Right lung (tissue), 5 donors: ENCODE results near the gene SPPL2A. TPM values are rescaled to one million over a fixed set of nuclear protein-coding genes. Genes with fewer than 3 reads are reported as not detected.

Source experiments
- DNase-seq, 2 donors: peaks; one replicate each; pipeline ENCODE4 v3.0.0-alpha.2; 2013
- polyA plus RNA-seq, 5 donors: library from polyadenylated mRNA; unstranded; fragments of 120-200 nt; gene quantifications; one replicate each; pipeline versions ENCODE4 v1.2.1 to v1.2.3, GENCODE V29; 2013; ENCODE audit warnings: inconsistent platforms in 1 of 5, low replicate concordance in 1 of 5; ENCODE audit not compliant: insufficient read length in 5 of 5, insufficient read depth in 1 of 5

Gene SPPL2A
- polyA plus RNA-seq, 5 donors: 50.0 to 86.2 (median 76.7) TPM

DNA sequence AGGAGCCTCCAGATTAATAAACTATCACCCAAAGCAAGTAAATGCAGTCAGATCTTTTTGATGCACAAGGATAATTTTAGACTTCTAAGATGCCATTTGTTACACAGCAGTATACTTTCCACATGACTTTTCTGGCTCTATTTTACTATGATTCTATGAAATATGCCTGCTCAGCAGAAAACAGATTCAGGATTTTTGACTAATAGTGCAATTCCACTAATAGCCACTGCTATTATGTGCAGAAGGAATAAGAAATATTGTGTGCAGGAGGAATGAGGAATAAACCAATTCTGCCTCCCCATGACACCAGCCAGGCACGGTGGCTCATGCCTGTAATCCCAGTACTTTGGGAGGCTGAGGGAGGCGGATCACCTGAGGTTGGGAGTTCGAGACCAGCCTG is 11.5 kb upstream of the SPPL2A start:
- no peak for DNase-seq

DNA sequence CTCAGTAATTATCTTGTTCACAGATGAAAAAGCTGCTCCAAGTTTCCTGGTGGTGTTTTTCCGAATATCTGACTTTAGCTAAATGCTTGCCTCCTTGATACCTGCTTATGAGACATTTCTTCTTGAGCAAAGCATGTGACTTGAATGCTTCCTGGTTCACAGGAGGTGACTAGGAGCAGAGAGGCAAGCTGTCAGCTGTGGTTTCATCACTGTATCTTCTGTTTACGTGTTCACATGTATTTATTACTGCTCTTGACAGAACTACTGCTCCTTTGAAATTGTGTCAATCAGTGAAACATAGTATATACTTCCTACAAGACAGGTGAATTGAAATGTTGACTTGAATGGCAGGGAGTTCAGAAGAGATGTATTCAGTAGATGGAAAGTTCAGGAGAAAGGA is 8.9 kb upstream of the SPPL2A start:
- DNase-seq: no peak

DNA sequence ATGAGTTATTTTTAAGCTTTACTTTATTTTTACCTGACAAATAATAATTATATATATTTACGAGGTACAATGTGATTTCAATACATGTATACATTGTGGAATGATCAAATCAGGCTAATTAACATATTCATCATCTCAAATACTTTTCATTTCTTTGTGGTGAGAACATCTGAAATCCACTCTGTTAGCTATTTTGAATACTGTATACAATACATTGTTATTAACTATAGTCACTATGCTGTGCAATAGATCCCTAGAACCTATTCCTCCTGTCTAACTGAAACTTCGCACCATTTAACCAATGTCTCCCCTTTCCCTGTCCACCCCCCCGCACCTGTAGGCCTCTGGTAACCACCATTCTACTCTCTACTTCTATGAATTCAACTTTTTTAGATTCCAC is 7.9 kb upstream of the SPPL2A start:
- no peak for DNase-seq

DNA sequence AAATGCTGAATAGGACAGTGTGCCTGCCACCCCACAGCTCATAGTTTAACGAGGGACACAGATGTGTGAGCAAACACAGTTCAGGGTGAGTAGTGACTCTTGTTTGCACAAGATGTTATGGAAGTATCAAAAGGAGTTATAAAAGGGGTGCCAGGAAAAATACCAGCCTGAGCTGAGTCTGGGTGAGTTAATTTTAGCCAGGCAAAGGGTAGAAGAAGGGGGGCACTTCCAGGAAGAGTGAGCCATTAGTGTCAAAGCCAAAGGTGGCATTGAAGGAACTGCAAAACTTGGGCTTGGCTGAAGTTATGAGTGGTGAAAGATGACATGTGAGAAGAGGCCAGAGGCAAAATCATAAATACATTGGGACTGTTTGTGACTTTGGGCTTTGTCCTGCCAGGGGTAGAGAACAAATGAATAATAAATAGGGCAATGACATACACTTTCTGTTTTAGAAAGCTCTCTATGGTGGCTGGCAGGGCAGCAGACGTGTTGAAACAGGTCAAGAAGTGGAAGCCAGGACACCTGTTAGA is 1.9 kb upstream of the SPPL2A start:
- DNase-seq: no peak

DNA sequence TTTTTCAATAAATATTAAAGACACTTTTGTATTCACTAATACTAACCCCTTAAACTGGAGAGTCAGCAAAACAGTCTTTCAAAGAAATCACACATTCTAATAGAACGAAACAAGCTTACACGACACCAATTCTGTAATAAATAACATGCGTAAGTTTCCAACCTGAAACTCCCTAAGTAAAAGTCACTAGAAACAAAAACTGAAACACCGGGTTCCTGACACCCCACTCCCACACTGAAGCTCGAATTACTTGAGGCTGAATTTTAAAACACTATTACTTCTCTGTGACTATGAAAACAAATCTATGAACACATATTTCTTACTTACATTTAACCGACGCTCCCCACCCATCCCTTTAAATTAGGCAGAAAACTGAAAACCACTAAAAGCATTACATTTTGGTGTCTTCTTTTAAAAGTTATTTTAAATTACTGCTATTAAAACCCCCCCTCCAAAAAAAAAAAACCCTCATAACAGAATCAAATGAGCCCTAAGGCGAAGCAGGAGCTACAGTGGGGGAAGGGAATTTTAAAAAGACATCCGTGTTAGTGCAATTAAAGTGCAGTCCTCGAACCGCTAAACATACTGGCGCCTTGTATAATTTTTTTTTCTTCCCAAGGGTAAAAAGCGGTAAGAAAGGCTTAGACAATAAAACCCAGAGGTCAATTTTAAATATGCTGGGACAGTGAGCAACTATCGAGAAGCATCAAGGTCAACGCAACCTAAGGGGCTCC is 878 bp downstream of the SPPL2A start:
- DNase-seq: no peak

DNA sequence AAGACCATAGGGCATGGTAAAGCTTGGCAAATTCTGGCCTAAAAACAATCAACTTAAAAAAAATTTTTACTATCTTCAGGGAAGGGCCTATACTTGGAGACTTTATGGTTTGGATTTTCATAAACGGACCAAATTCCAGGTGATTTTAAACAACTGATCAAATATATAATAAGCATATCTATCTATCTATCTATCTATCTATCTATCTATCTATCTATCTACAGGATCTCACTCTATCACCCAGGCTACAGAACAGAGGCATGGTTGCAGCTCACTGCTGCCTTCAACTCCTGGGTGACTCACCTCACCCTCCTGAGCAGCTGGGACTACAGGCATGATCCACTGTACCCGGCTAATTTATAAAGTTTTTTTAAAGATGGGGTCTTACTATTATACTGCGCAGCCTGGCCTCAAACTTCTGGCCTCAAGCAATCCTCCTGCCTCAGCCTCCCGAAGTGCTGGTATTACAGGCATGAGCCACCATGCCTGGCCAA is 6.7 kb downstream of the SPPL2A start:
- DNase-seq: no peak

DNA sequence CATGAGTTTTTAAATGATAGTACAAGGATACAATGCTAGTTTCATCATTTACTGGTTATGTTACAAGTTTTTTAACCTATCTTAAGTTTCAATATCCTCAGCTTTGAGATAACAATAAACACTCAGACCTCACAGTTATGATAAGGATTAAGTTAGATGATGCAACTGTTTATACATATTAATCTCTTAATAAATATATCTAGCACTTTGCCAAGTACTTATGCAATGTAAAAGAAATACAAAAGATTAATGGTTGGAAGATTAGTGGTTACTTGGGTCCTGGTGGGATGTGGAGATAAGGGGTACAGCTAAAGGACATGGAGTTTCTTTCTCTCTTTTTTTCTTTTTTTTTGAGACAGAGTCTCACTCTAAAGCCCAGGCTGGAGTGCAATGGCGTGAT is 12.0 kb downstream of the SPPL2A start:
- DNase-seq: no peak

DNA sequence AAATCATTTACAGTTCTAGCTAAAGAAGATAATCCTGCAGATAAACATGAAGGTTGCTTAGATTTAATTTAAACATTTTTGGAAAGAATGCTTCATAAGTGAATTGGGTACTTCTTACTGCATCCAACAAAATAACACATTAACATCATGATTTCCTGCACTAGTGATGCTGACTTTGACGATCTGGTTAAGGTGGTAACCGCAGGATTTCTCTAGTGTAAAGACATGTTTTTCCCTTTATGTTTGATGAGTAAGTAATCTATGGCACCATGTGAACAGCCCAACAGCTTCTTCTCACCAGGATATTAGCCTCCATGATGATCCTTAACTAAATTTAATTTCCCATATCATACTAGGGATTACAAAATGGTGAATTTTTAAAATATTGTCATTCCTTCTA is 14.1 kb downstream of the SPPL2A start:
- DNase-seq: no peak

DNA sequence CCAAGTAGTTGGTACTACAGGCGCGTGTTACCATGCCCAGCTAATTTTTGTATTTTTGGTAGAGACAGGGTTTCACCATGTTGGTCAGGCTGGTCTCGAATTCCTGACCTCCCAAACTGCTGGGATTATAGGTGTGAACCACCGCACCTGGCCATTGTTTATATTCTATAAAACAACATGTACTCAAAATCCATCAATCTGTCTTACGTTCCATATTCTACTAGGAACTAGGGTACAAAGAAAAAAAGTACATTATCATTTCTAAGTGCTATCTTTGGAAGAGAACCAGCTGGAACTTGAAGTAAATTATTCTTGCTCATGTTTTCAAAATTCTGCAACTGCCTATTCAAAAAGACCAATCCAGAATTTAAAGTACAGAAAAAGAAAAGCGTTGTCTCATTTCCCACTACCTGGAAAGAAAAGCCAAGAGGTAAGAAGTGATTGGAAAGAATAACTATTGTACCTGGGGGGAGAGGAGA is 15.2 kb downstream of the SPPL2A start:
- DNase-seq: no peak

DNA sequence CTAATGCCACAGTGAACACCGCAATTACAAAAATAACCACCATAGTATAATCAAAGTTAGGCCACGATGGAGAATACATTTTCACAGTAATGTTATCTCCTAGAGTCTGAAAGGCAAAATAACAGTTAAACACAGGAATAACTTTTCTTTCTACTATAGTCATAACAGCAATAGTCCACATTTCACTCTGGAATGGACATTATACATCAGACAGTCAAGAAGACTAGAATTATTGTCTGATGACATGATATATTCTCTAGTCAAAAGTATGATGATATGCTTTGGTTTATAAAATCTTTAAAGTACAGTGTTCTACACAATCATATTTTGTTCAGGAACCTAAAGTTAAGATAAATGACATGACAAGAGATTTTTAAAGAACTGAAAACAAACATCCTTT is 18.0 kb downstream of the SPPL2A start:
- DNase-seq: no peak

DNA sequence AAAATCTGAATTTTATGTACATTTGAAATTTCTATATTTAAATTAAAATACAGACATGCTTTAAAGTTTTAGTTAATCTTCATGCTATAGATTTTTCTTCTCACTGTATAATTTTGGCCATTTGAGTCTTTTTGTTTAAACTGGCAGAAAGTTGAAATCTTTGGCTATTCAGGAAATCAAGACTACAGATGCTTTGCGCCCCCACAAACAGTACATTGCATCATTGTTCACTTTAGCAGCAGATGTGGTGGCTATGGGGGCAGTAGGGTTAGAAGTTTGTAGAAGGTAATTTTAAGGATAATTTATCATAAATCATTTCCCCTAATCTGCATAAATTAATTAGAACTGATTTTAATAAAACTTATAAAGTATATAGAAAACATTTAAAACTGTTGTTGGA is 20.9 kb downstream of the SPPL2A start:
- DNase-seq: no peak

DNA sequence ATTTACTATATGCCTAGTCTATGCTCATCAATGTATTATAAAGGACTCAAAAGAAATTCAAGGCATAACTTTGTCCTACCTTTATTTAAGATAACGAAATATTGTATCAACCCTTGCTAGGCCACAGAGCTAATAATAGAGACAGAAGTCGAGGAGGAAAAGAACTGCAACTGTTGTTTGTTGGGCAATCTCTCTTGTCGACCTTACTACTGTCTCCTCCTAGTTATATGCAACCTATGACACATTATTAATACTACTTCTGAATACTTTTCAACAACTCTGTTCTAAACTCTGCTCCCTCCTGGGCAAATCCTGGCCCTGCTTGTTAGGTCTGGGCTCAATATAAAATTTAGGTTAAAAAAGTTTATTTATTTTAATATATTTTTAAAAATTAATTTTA is 24.6 kb downstream of the SPPL2A start:
- DNase-seq: no peak

DNA sequence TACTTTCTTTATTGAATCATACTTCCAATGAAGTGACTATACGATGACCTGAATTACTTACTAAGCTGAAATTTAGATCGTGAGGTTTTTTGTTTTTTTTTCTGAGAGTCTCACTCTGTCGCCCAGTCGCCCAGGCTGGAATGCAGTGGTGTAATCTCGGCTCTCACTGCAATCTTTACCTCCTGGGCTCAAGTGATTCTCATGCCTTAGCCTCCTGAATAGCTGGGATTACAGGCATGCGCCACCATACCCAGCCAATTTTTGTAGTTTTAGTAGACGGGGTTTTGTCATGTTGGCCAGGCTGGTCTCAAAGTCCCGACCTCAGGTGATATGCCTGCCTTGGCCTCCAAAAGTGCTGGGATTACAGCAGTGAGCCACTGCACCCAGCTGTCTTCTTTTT is 28.7 kb downstream of the SPPL2A start:
- no peak for DNase-seq

DNA sequence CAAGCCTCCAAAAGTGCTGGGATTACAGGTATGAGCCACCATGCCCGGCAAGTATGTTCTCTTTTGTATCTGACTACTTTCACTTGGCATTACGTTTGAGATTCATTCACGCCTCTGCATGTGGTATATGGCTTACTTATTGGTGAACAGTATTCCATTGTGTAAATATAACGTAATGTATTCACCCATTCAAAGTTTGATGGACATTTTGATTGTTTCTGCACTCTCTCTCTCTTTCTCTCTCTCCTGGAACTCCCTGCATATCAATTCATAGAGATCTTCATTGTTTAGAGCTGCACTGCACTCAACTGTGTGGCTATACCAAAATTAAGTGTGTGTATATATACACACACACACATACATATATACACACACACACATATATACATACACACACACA is 30.4 kb downstream of the SPPL2A start:
- DNase-seq: no peak

DNA sequence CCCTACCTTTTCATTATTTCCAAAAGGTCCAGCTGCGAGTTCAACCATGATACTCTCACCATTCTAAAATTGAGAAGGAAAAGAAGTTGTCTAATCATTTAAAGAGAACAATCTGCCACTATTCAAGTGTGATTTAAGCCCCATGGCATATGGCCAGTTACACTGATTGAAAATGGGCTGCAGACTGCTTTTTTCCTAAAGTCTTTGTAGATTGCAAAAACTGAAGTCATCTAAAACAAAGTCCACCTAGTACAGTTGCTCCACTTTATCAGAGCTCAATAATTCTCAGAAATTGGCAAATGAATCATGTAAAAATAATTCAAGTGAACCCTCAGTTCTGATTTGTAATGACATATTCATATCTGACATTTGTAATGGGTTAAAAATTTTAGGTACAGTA is 39.2 kb downstream of the SPPL2A start:
- DNase-seq: no peak

DNA sequence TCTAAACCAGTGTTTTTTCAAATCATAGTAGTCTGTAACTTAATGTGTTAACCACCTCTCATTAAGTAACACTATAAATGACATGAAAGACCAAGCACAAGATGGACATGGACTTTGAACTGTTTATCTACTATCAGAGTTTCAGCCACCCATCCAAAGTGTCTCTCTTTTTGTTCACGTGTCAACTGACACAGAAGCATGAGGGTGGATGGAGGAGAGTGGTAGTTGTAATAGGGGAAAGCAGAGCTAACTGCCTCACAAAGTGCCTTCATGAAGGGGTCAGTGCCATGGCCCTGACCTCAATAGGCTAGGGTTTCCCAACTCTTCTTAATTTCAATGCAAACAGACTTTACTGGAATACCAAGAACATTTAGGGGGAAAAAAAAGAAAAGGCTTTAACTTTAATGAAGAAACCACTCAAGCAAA is 46.8 kb downstream of the SPPL2A start:
- no peak for DNase-seq

DNA sequence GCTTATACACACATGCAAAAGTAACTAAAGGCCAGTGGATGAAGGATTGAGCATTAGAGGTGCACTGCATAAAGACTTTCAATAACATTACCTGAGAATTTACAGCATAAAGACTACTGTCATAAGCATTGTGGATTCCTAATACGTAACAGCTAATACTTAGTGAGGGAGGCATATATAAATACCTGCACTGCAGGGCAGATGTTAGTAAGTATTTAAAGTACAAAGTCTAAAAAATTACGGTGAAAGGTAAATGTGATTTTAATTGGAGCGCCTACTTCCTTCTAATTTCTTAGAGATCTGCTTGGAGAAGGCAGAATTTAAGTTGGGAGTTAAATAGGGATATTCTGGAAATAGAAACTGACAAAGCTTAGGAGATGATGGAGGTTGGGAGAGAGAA is 53.5 kb downstream of the SPPL2A start:
- DNase-seq: no peak

DNA sequence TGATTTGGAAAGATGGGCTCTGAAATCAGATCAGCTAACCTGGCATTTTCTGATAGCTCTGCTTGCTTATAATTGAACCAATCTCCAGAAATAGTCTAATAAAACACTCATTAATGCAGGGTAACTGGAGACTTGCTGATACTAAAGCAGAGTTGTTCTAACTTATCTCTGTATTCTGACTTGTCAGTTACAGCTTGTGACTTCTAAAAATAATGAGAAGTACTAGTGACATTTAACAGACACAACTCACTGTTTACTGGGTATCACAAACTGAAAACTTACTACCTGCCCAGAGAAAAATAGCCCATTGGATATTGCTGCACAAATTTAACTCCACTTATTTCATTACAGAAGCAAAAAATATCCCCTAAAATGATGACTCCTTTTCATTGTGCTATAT is 54.9 kb downstream of the SPPL2A start:
- DNase-seq: no peak

DNA sequence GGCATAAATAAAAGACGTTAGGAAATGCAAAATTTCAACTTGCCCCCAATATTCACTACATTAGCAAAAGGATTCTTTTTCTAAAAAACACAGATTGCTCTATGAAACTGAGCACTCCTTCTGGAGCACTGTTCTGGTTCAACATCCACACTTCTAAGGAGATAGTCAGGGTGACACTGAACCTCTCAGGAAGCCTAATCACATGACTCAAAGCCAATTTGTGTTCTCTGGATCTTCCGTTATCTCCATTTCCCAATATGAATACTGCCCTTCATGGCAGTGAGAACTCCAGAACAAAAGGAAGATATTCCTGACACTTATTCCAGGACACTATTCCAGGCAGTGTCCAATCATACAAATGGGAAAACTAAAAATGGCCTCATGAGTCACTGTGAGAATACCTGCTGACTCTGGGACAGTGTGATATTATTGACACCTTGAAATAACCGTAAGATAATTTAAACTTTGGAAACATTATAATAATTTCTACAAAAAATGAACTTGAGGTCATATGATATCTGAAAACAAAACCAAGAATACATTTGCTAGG is 57.6 kb downstream of the SPPL2A start:
- no peak for DNase-seq

DNA sequence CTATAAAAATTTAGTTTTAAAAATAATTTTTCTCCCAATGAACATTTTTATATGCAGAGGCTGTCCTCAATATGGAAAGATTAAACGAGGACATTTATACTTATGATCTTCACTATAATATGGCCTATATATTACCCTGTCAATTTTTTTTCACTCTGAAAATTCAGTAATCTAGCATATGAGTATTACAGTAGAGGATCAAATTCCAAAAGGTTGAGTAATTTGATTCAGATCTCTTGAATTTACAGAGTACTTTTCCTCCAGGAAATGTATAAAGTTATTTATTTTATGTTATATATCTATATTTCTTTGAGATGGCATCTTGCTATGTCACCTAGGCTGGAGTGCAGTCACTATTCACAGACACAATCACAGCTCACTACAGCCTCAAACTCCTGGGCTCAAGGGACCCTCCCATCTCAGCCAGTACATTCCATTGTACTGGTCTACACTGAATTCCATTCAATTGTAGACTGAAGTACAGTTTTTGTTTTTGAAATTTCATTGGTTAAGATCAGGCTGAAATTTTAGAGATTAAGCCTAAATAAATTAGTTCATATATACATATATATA is 62.7 kb downstream of the SPPL2A start:
- no peak for DNase-seq

DNA sequence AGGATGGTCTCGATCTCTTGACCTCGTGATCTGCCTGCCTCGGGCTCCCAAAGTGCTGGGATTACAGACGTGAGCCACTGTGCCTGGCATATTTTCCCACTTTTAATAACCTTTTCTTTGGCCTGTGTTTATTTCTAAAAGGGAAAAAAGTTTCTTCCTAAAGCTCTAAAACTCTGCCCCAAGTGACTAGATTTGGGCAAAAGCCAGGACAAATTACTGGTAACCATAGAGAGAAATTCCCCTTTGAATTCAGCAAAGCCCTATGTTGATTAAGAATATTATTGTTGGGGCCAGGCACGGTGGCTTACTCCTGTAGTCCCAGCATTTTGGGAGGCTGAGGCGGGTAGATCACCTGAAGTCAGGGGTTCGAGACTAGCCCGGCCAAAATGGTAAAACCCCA is 67.4 kb downstream of the SPPL2A start:
- DNase-seq: no peak

DNA sequence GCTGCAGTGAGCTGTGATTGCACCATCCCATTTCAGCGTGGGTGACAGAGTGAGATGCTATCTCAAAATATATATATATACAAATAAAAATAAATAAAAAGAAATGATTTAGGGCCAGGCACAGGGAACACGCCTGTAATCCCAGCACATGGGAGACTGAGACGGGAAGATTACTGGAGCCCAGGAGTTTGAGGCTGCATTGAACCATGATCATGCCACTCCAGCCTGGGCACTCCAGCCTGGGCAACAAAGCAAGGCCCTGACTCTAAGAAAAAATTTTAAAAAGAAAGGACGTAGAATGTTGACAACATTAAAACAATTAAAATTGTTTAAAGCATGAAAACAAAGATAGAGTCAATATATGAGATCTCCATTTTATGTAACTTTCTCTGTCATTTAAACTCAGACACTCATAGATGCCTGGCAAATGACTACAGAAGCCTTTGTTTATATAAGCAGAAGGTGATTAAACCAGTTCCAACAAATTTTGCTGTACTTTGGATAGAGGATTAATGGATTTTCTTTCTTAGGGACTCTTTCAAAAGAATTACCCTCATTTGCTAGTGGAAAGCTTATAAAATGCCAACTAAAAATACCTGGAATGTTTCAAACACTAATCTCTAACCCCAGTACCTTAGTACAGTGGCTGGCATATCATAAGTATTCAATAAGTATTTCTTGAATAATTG is 68.3 kb downstream of the SPPL2A start:
- DNase-seq: no peak
